SU-DHL-6 (cell line): Measurements from ENCODE around the gene VIPR2.

Experiments
- H2AFZ ChIP-seq: fragments of 200-600 bp; sonication (generic); 2 replicates; pipeline ENCODE4 v1.6.1; 2014; ENCODE audit warnings: low read depth, mild to moderate bottlenecking, moderate library complexity, mixed read lengths, antibody characterized with exemption, low read length; ENCODE audit not compliant: severe bottlenecking
- H3F3A ChIP-seq: fragments of 200-600 bp; shearing (Covaris generic); 2 replicates; pipeline ENCODE4 v1.6.0; 2016; ENCODE audit warnings: antibody characterized with exemption, mild to moderate bottlenecking; ENCODE audit not compliant: insufficient read depth
- H3K27ac ChIP-seq: fragments of 200-600 bp; sonication (generic); 2 replicates; pipeline ENCODE4 v1.5.1; 2016; ENCODE audit warnings: low read depth, mild to moderate bottlenecking, low read length, moderate library complexity, mixed read lengths
- H3K27me3 ChIP-seq: fragments of 200-600 bp; sonication (generic), shearing (Covaris generic); 2 replicates; pipeline ENCODE4 v1.6.0; 2014; ENCODE audit warnings: mild to moderate bottlenecking, low read length
- H3K36me3 ChIP-seq: fragments of 200-600 bp; sonication (generic); 2 replicates; pipeline ENCODE4 v1.6.1; 2014; ENCODE audit warnings: mild to moderate bottlenecking, low read length, mixed read lengths
- H3K4me2 ChIP-seq: fragments of 300-600, 200-600 bp; shearing (Covaris generic), sonication (generic); 2 replicates; pipeline ENCODE4 v1.6.0; 2014; ENCODE audit warnings: low read length, low read depth, mild to moderate bottlenecking; ENCODE audit not compliant: poor library complexity, severe bottlenecking
- H3K4me3 ChIP-seq: fragments of 200-600 bp; sonication (generic); 2 replicates; pipeline ENCODE4 v1.5.1; 2014; ENCODE audit warnings: antibody characterized with exemption, low read length, mild to moderate bottlenecking, mixed read lengths; ENCODE audit not compliant: insufficient read depth, poor library complexity, severe bottlenecking
- H3K79me2 ChIP-seq: fragments of 200-600 bp; sonication (generic); 2 replicates; pipeline ENCODE4 v1.6.1; 2014; ENCODE audit warnings: mild to moderate bottlenecking, low read length, moderate library complexity; ENCODE audit not compliant: insufficient read depth
- H3K9ac ChIP-seq: fragments of 200-600 bp; sonication (generic); 2 replicates; pipeline ENCODE4 v1.7.0; 2014; ENCODE audit warnings: mild to moderate bottlenecking, low read length
- H3K9me2 ChIP-seq: fragments of 200-600 bp; sonication (generic); replicated peaks from 2 replicates; pipeline ENCODE4 v1.6.1; 2014; ENCODE audit warnings: low read length; ENCODE audit not compliant: insufficient read depth
- H3K9me3 ChIP-seq: fragments of 200-600 bp; sonication (generic); 2 replicates; pipeline ENCODE4 v1.6.1; 2014; ENCODE audit warnings: low read length, mixed read lengths; ENCODE audit not compliant: insufficient read depth
- H4K20me1 ChIP-seq: fragments of 200-600 bp; sonication (generic); 2 replicates; pipeline ENCODE4 v1.6.1; 2014; ENCODE audit warnings: low read depth, mild to moderate bottlenecking, antibody characterized with exemption, low read length, moderate library complexity, mixed read lengths
- EZH2phosphoT487 ChIP-seq: fragments of 200-600 bp; sonication (generic), shearing (Covaris generic); conservative IDR thresholded peaks from 2 replicates; pipeline ENCODE4 v1.6.1; 2018; ENCODE audit warnings: mild to moderate bottlenecking, antibody characterized with exemption, low read length, moderate library complexity, mixed read lengths
- TF ChIP-seq, protein P1 (sequence below): fragments of 200-600 bp; sonication (generic); IDR thresholded peaks from one replicate; pipeline ENCODE4 v1.5.1; 2017; ENCODE audit warnings: antibody characterized with exemption, mild to moderate bottlenecking, low read length, moderate library complexity; ENCODE audit not compliant: insufficient read depth, poor library complexity, severe bottlenecking

The VIPR2 gene

DNA sequence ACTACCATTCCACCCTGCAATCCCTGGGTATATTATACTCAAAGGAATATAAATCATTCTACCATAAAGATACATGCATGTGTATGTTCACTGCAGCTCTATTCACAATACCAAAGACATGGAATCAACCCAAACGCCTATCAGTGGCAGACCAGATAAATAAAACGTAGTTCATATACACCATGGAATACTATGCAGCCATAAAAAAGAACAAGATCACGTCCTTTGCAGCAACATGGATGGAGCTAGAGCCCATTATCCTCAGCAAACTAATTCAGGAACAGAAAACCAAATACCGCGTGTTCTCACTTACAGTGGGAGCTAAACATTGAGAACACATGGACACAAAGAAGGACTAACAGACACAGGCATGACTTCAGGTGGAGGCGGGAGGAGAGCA, 150.0 kb downstream of the VIPR2 start:
- TF ChIP-seq, protein P1, sequence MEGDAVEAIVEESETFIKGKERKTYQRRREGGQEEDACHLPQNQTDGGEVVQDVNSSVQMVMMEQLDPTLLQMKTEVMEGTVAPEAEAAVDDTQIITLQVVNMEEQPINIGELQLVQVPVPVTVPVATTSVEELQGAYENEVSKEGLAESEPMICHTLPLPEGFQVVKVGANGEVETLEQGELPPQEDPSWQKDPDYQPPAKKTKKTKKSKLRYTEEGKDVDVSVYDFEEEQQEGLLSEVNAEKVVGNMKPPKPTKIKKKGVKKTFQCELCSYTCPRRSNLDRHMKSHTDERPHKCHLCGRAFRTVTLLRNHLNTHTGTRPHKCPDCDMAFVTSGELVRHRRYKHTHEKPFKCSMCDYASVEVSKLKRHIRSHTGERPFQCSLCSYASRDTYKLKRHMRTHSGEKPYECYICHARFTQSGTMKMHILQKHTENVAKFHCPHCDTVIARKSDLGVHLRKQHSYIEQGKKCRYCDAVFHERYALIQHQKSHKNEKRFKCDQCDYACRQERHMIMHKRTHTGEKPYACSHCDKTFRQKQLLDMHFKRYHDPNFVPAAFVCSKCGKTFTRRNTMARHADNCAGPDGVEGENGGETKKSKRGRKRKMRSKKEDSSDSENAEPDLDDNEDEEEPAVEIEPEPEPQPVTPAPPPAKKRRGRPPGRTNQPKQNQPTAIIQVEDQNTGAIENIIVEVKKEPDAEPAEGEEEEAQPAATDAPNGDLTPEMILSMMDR = no peak
- no peak for TF ChIP-seq EZH2phosphoT487
- Histone ChIP-seq H3K27ac (no peak overlapping the region), H3K36me3 (no peaks in the 10 kb centered on the region), H4K20me1 (no peaks in the 10 kb centered on the region), H2AFZ (no peak overlapping the region), H3F3A (no peaks in the 10 kb centered on the region), H3K79me2 (no peaks in the 10 kb centered on the region), H3K9me2 (no peaks in the 10 kb centered on the region), H3K9me3 (no peaks in the 10 kb centered on the region), H3K4me2 (no peak overlapping the region), H3K27me3 (no peaks in the 10 kb centered on the region), H3K9ac (no peak overlapping the region), H3K4me3 (no peak overlapping the region)

DNA sequence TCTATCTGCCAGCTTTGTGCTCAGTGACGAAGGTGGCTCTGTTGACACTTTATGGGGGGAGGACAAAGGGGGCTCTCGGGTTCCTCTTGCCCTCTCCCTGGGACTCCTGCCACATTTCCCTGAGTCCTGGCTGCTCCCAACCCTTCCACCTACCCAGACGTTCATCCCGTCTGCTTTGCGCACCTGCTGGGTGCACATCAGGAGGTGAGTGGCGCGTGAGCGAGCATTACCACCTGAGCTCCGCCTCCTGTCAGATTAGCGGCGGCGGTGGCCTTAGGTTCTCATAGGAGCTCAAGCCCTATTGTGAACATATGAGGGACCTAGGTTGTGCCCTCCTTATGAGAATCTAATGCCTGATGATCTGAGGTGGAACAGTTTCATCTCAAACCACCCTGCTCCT, 151.1 kb downstream of the VIPR2 start:
- TF ChIP-seq EZH2phosphoT487 = no peak
- TF ChIP-seq, protein P1 = no peak
- Histone ChIP-seq H4K20me1 (no peaks in the 10 kb centered on the region), H3K27ac (no peak overlapping the region), H2AFZ (no peak overlapping the region), H3K9ac (no peak overlapping the region), H3K9me3 (no peaks in the 10 kb centered on the region), H3K36me3 (no peaks in the 10 kb centered on the region), H3K27me3 (no peaks in the 10 kb centered on the region), H3F3A (no peaks in the 10 kb centered on the region), H3K79me2 (no peaks in the 10 kb centered on the region), H3K4me2 (no peak overlapping the region), H3K9me2 (peaks cover 2% of the 10 kb centered on the region; the same call in 1 of the 2 replicates), H3K4me3 (no peak overlapping the region)

DNA sequence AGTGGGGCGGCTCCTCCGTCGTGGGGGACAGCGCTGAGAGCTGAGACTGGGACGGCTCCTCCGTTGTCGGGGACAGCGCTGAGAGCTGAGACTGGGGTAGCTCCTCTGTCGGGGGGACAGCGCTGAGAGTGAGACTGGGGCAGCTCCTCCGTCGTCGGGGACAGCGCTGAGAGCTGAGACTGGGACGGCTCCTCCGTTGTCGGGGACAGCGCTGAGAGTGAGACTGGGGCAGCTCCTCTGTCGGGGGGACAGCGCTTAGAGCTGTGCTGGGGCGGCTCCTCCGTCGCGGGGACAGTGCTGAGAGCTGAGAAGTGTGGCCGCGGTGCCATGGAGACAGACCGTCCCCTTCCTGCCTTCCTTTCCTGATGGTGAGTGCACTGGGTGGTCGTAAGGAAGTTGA, 151.9 kb downstream of the VIPR2 start:
- no peak overlapping the region for H2AFZ ChIP-seq
- no peaks in the 10 kb centered on the region for H3K79me2 ChIP-seq
- H3F3A ChIP-seq = no peaks in the 10 kb centered on the region
- peaks cover 4% of the 10 kb centered on the region; the same call in 1 of the 2 replicates for H3K9me3 ChIP-seq
- peaks cover 5% of the 10 kb centered on the region; the same call in 1 of the 2 replicates for H3K9me2 ChIP-seq
- H3K4me3 ChIP-seq = no peak overlapping the region
- H3K36me3 ChIP-seq = no peaks in the 10 kb centered on the region
- no peaks in the 10 kb centered on the region for H3K27me3 ChIP-seq
- no peaks in the 10 kb centered on the region for H4K20me1 ChIP-seq
- no peak overlapping the region for H3K27ac ChIP-seq
- no peak overlapping the region for H3K9ac ChIP-seq
- TF ChIP-seq, protein P1 = no peak
- no peak for TF ChIP-seq EZH2phosphoT487
- no peak overlapping the region for H3K4me2 ChIP-seq
